Fibroblast of skin of left quadriceps (primary cell): ENCODE data around the gene FARS2.

Source experiments
- DNase-seq, 2 experiments: peaks; one replicate each; pipeline ENCODE4 v3.0.0-alpha.2; 2013; ENCODE audit warnings: low read depth in 2 of 2

FARS2 gene

GRCh38 chr6:5506149-5506548 lies 244.8 kb downstream of the FARS2 start:
- no peak for DNase-seq

- DNase-seq: no peak
Observed at GRCh38 chr6:5506597-5506996, 245.3 kb downstream of the FARS2 start.

- DNase-seq: no peak
Observed at GRCh38 chr6:5507131-5507681, 245.9 kb downstream of the FARS2 start.

GRCh38 chr6:5509106-5509505 lies 247.8 kb downstream of the FARS2 start:
- DNase-seq: no peak

- DNase-seq: no peak
Observed at GRCh38 chr6:5510331-5511133, 249.2 kb downstream of the FARS2 start.

GRCh38 chr6:5511954-5512353 lies 250.6 kb downstream of the FARS2 start:
- DNase-seq: peak; percentile 84

- DNase-seq: no peak
Observed at GRCh38 chr6:5512422-5512821, 251.1 kb downstream of the FARS2 start.

GRCh38 chr6:5513408-5513807 lies 252.1 kb downstream of the FARS2 start:
- no peak for DNase-seq

- DNase-seq: no peak
Observed at GRCh38 chr6:5514353-5514752, 253.0 kb downstream of the FARS2 start.

- no peak for DNase-seq
Observed at GRCh38 chr6:5515200-5515599, 253.9 kb downstream of the FARS2 start.

- DNase-seq: no peak
Observed at GRCh38 chr6:5516036-5516435, 254.7 kb downstream of the FARS2 start.

- no peak for DNase-seq
Observed at GRCh38 chr6:5517796-5518195, 256.5 kb downstream of the FARS2 start.

GRCh38 chr6:5518936-5519491 lies 257.7 kb downstream of the FARS2 start:
- DNase-seq: no peak

GRCh38 chr6:5520796-5521195 lies 259.5 kb downstream of the FARS2 start:
- no peak for DNase-seq

- DNase-seq: no peak
Observed at GRCh38 chr6:5521322-5521721, 260.0 kb downstream of the FARS2 start.

GRCh38 chr6:5522147-5522546 lies 260.8 kb downstream of the FARS2 start:
- DNase-seq: no peak

- no peak for DNase-seq
Observed at GRCh38 chr6:5524110-5524509, 262.8 kb downstream of the FARS2 start.

GRCh38 chr6:5525209-5525608 lies 263.9 kb downstream of the FARS2 start:
- peak; percentile 63 to 65 for DNase-seq

GRCh38 chr6:5529015-5529414 lies 267.7 kb downstream of the FARS2 start:
- no peak for DNase-seq

GRCh38 chr6:5529733-5530132 lies 268.4 kb downstream of the FARS2 start:
- no peak for DNase-seq

- DNase-seq: no peak
Observed at GRCh38 chr6:5531161-5531560, 269.8 kb downstream of the FARS2 start.

- DNase-seq: no peak
Observed at GRCh38 chr6:5531853-5532375, 270.6 kb downstream of the FARS2 start.

GRCh38 chr6:5532941-5533340 lies 271.6 kb downstream of the FARS2 start:
- no peak for DNase-seq
